HG03469 (cell line): Measurements from ENCODE around the gene CPT1B.
"Not testable (repeated sequence)": the region's sequence is repeated elsewhere in the genome, so short reads cannot be mapped to it uniquely, and the experiment has no call there.

ENCODE experiments used
- ATAC-seq: cut with Tn5 transposase; IDR thresholded peaks from one replicate; pipeline ENCODE4 v1.9.1; 2021; ENCODE audit warnings: mild to moderate bottlenecking, moderate library complexity, moderate number of reproducible peaks; ENCODE audit not compliant: unreplicated experiment

The CPT1B gene

GRCh38 chr22:50520184-50520583, 58.0 kb downstream of the CPT1B start:
- ATAC-seq: not testable (repeated sequence)

DNA sequence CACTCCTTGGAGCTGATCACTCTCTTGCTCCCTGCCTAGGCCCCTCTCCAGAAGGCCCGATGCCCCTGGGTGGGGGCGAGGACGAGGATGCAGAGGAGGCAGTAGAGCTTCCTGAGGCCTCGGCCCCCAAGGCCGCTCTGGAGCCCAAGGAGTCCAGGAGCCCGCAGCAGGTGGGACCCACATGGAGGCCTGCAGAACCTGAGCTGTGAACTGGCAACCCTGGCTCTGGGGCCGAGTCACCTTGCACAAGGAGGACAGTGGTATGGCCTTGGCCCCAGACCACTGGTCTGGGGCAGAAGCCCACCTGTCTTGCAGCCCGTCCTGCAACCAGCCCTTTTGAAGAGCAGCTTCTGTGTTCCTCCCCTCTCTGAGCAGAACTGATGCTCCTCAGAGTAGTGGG, 59.1 kb downstream of the CPT1B start:
- ATAC-seq: no peak
